OCI-LY3 (cell line): ENCODE measurements around the gene ZSWIM7.
A peak's percentile ranks its signal among the peaks of the same experiment; 100 is the strongest.

Source experiments
- H2AFZ ChIP-seq: fragments of 200-600, 300-600 bp; shearing (Covaris generic); 2 replicates; pipeline ENCODE4 v1.6.0; 2014; ENCODE audit warnings: antibody characterized with exemption, low read depth, low read length
- H3K27ac ChIP-seq: fragments of 200-600, 300-600 bp; sonication (generic); 2 replicates; pipeline ENCODE4 v1.5.1; 2014; ENCODE audit warnings: mild to moderate bottlenecking, low read length, moderate library complexity, mixed read lengths
- H3K27me3 ChIP-seq: fragments of 200-600, 300-600 bp; sonication (generic); 2 replicates; pipeline ENCODE4 v1.6.1; 2014; ENCODE audit warnings: low read depth, low read length, mixed read lengths
- H3K36me3 ChIP-seq: fragments of 200-600, 300-600 bp; sonication (generic); replicated peaks from 2 replicates; pipeline ENCODE3; 2014; ENCODE audit warnings: low read depth, low read length, mixed read lengths
- H3K4me1 ChIP-seq: fragments of 300-600, 200-600 bp; sonication (generic); 2 replicates; pipeline ENCODE4 v1.6.1; 2014; ENCODE audit warnings: low read length, mixed read lengths
- H3K4me2 ChIP-seq: fragments of 200-600, 300-600 bp; sonication (generic); 2 replicates; pipeline ENCODE4 v1.6.1; 2014; ENCODE audit warnings: low read length, mixed read lengths
- H3K4me3 ChIP-seq: fragments of 300-600, 200-600 bp; sonication (generic); 2 replicates; pipeline ENCODE4 v1.5.1; 2014; ENCODE audit warnings: antibody characterized with exemption, mild to moderate bottlenecking, low read length, moderate library complexity
- H3K79me2 ChIP-seq: fragments of 300-600, 200-600 bp; shearing (Covaris generic); 2 replicates; pipeline ENCODE4 v1.6.1; 2014; ENCODE audit warnings: mild to moderate bottlenecking, low read length, mixed read lengths
- H3K9ac ChIP-seq: fragments of 300-600, 200-600 bp; shearing (Covaris generic); 2 replicates; pipeline ENCODE4 v1.6.0; 2014; ENCODE audit warnings: mild to moderate bottlenecking, low read length, moderate library complexity
- H3K9me3 ChIP-seq: fragments of 200-600, 300-600 bp; shearing (Covaris generic); 2 replicates; pipeline ENCODE4 v1.6.1; 2014; ENCODE audit warnings: low read length, mixed read lengths; ENCODE audit not compliant: insufficient read depth
- H4K20me1 ChIP-seq: fragments of 200-600, 300-600 bp; sonication (generic); 2 replicates; pipeline ENCODE4 v1.6.1; 2016; ENCODE audit warnings: low read length, mixed read lengths; ENCODE audit not compliant: insufficient read depth
- CTCF ChIP-seq: fragments of 200-600, 300-600 bp; sonication (generic); IDR thresholded peaks from 2 replicates; pipeline ENCODE4 v1.5.1; 2014; ENCODE audit warnings: antibody characterized with exemption, low read length, low read depth
- EZH2phosphoT487 ChIP-seq: fragments of 200-600 bp; shearing (Covaris generic); IDR thresholded peaks from 2 replicates; pipeline ENCODE4 v1.6.1; 2018; ENCODE audit warnings: antibody characterized with exemption, mixed run types, low read depth

The ZSWIM7 gene

GRCh38 chr17:15999974-16000827 lies 697 bp upstream of the ZSWIM7 start:
- Histone ChIP-seq H2AFZ (peak overlapping the region; percentile 41; the same call in 1 of the 2 replicates), H3K9ac (peak overlapping the region; percentile 85), H3K4me1 (peaks cover 14% of the 10 kb centered on the region), H3K4me2 (peak overlapping the region; percentile 73), H3K27me3 (no peaks in the 10 kb centered on the region), H3K9me3 (0 out of 2 replicates have a peak, but pooled peaks cover 3% of the 10 kb centered on the region), H3K36me3 (peaks cover 21% of the 10 kb centered on the region), H3K4me3 (peak overlapping the region; percentile 98), H3K79me2 (peaks cover 28% of the 10 kb centered on the region), H3K27ac (peak overlapping the region; percentile 59), H4K20me1 (peaks cover 7% of the 10 kb centered on the region; the same call in 1 of the 2 replicates)
- no peak for TF ChIP-seq EZH2phosphoT487
- no peak for TF ChIP-seq CTCF

- H3K9me3 ChIP-seq: 0 out of 2 replicates have a peak, but pooled peaks cover 3% of the 10 kb centered on the region
- H3K27me3 ChIP-seq: no peaks in the 10 kb centered on the region
- H3K9ac ChIP-seq: no peak overlapping the region
- H3K27ac ChIP-seq: no peak overlapping the region
- H3K79me2 ChIP-seq: peaks cover 28% of the 10 kb centered on the region
- H4K20me1 ChIP-seq: peaks cover 7% of the 10 kb centered on the region; the same call in 1 of the 2 replicates
- TF ChIP-seq EZH2phosphoT487 (no peak), CTCF (no peak)
- H3K4me2 ChIP-seq: peak overlapping the region; percentile 73
- H3K36me3 ChIP-seq: peaks cover 21% of the 10 kb centered on the region
- peaks cover 14% of the 10 kb centered on the region for H3K4me1 ChIP-seq
- H2AFZ ChIP-seq: no peak overlapping the region
- H3K4me3 ChIP-seq: peak overlapping the region; percentile 98; the same call in 1 of the 2 replicates
Measured at GRCh38 chr17:15998031-15998562, 1.4 kb downstream of the ZSWIM7 start.

GRCh38 chr17:15996322-15996721 lies 3.2 kb downstream of the ZSWIM7 start:
- no peak overlapping the region for H3K27ac ChIP-seq
- H3K9me3 ChIP-seq: no peaks in the 10 kb centered on the region
- peaks cover 7% of the 10 kb centered on the region; the same call in 1 of the 2 replicates for H4K20me1 ChIP-seq
- no peaks in the 10 kb centered on the region for H3K27me3 ChIP-seq
- no peak overlapping the region for H3K4me3 ChIP-seq
- no peak overlapping the region for H2AFZ ChIP-seq
- TF ChIP-seq EZH2phosphoT487: no peak
- TF ChIP-seq CTCF: no peak
- H3K4me2 ChIP-seq: no peak overlapping the region
- H3K4me1 ChIP-seq: peaks cover 14% of the 10 kb centered on the region
- H3K36me3 ChIP-seq: peaks cover 4% of the 10 kb centered on the region
- peaks cover 16% of the 10 kb centered on the region for H3K79me2 ChIP-seq
- H3K9ac ChIP-seq: no peak overlapping the region
